ENCODE measurements around the gene IFITM10.
"Not testable (repeated sequence)": the region's sequence is repeated elsewhere in the genome, so short reads cannot be mapped to it uniquely, and the experiment has no call there.

IFITM10 gene

GRCh38 chr11:1691878-1692707 lies 58.3 kb downstream of the IFITM10 start:
- no peak for DNase-seq (ENCODE audit: low read depth in 3 of 3)

- no peak for DNase-seq (ENCODE audit: low read depth in 3 of 3)
Observed at GRCh38 chr11:1691026-1691877, 59.1 kb downstream of the IFITM10 start.

- DNase-seq (ENCODE audit: low read depth in 3 of 3), result no peak
Observed at GRCh38 chr11:1690167-1691025, 60.0 kb downstream of the IFITM10 start.

GRCh38 chr11:1689250-1690166 lies 60.9 kb downstream of the IFITM10 start:
- DNase-seq (ENCODE audit: low read depth in 3 of 3), result not testable (repeated sequence)

DNA sequence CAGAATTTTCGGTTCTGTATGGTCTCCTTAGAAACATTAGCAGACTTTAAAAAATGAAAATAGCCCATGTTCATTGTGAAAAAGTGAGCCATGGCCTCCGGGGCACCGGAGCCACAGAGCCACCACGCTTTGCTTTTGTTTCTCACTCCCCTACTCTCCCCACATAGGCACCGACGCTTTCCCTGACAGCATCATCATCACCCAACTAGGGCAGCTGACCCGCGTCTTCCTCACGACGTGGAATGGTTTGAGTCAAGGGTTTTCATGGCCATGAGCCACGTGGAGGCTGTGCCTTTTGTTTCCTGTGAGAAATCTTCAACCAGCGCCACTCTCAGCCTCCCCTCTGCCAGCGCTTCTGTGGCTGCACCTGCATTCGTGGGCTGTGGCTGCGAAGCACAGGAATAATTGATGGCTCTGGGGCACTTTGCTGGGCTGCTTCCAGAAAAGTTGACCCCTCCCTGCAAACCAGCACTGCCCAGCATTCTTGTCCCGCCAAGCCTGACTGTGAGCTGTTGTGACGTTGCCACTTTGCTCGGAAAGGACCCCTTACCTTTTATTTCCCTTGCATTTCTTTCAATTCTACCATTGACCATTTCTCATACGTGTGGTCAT lies 62.0 kb downstream of the IFITM10 start:
- DNase-seq (ENCODE audit: low read depth in 3 of 3), result not testable (repeated sequence)

DNA sequence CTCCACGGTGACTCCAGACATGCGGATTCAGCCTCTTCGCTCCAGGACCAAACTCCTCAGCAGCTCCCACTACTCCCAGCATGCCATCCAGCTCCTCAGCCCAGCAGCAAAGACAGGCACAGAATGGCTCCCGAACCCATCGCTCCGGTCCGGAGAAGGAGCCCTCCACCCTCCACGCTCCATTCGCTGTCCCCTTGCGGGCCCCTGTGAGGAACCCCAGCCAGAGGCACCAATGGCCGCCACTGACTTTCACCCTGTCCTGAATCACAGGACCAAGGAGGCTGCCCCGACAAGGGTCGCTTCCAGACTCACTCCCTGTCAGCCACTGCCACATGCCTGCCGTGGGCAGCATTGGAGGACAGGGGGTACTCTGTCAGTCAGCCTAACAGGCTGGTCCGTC lies 64.2 kb downstream of the IFITM10 start:
- not testable (repeated sequence) for DNase-seq (ENCODE audit: low read depth in 3 of 3)

DNA sequence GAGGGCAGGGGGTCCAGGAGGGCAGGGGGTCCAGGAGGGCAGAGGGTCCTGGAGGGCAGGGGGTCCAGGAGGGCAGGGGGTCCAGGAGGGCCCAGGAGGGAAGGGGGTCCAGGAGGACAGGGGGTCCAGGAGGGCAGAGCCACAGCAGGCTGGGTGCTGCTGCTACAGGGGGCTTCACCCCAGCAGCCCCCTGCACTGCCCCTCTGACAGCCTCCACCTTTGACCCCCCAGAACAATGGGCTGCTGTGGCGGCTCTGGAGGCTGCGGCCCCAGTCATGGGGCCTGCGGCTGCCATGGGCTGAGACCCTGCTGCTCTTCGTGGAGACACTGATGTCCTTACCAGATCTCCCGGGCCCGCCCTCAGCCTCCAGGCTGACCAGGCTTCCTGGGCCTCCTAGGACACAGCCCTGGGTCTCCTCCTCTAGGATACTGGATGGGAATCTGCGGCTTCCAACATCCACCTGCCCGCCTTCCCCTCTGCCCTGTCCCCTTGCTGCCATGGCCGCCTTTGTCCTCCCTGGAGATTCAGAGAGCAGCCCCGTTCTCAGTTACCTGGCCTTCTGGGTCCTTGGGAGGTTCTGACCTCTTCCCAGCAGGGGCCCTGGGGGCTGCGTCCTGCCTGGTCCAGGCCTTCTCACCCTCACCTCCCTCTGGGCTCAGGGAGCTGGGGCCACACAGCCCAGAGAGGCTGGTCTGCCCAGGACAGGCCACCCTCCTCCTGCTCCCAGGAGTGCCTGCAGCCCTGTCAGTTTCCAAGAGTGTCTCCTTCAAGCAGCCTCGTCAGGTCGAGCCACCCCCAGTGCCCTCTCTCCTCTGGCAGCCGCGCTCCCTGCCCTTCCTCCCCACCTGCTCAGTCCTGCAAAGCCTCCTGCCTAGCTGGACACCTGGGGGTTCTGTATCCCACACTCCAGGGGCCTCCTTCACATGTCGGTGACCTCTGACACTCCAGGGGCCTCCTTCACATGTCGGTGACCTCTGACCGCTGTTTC lies 65.2 kb downstream of the IFITM10 start:
- DNase-seq (ENCODE audit: low read depth in 3 of 3), result not testable (repeated sequence)

DNA sequence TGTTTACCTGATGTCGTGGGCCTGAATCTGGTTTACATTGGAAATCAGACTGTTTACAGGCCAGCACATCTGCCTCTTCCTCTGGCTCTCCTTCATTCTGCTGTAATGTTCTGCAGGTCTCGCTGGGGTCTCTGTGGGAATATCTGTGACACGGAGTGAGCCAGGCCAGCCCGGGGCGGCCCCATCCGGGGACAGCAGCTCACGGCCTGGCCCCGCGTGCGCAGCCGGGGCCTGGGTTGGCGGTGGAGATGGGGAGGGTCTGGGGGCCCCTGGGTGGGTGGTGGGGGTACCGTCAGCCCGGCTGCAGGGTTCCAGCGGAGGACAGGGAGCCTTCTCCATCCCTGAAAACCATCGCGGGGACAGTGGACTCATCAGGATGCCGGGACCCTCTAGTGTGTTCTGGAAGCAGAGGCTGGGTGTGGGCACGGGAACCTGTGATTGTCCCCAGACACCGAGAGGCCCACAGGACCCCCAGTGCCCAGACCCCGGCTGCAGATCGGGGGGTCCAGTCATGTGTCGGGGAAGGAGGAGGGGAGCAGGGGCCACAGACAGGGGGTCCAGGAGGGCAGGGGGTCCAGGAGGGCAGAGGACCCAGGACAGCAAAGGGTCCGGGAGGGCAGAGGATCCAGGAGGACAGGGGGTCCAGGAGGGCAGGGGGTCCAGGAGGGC lies 66.4 kb downstream of the IFITM10 start:
- not testable (repeated sequence) for DNase-seq (ENCODE audit: low read depth in 3 of 3)

GRCh38 chr11:1683216-1683615 lies 67.2 kb downstream of the IFITM10 start:
- DNase-seq (ENCODE audit: low read depth in 3 of 3), result not testable (repeated sequence)

All from stimulated activated CD4-positive, alpha-beta T cell treated with anti-CD3 and anti-CD28 coated beads, TNF-alpha, amount 100 ng/mL, for 4 hours (primary cell).